ENCODE measurements around the gene NOP16.
A peak's percentile ranks its signal among the peaks of the same experiment; 100 is the strongest.
"Not testable (repeated sequence)": the region's sequence is repeated elsewhere in the genome, so short reads cannot be mapped to it uniquely, and the experiment has no call there.

NOP16 gene

DNA sequence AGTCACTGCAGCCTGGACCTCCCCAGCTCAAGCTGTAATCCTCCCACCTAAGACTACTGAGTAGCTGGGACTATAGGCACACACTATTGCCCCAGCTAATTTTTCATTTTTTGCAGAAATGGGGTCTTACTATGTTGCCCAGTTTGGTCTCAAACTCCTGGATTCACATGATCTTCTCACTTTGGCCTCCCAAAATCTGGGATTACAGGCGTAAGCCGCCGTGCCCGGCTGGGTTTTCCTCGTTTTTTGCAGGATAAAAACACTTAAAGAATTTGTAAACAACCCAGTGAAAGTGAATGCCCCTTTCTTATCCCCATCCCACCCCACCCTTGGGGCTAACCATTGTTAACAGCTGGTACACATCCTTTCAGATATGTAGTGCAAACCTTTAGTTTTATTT is 20.2 kb upstream of the NOP16 start:
- DNase-seq = no peak

DNA sequence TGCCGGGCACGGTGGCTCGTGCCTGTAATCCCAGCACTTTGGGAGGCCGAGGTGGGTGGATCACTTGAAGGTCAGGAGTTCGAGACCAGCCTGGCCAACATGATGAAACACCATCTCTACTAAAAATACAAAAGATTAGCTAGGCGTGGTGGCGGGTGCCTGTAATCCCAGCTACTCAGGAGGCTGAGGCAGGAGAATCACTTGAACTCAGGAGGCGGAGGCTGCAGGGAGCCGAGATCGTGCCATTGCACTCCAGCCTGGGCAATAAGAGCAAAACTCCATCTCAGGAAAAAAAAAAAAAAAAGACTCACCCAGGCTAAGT is 19.8 kb upstream of the NOP16 start:
- DNase-seq = not testable (repeated sequence)

DNA sequence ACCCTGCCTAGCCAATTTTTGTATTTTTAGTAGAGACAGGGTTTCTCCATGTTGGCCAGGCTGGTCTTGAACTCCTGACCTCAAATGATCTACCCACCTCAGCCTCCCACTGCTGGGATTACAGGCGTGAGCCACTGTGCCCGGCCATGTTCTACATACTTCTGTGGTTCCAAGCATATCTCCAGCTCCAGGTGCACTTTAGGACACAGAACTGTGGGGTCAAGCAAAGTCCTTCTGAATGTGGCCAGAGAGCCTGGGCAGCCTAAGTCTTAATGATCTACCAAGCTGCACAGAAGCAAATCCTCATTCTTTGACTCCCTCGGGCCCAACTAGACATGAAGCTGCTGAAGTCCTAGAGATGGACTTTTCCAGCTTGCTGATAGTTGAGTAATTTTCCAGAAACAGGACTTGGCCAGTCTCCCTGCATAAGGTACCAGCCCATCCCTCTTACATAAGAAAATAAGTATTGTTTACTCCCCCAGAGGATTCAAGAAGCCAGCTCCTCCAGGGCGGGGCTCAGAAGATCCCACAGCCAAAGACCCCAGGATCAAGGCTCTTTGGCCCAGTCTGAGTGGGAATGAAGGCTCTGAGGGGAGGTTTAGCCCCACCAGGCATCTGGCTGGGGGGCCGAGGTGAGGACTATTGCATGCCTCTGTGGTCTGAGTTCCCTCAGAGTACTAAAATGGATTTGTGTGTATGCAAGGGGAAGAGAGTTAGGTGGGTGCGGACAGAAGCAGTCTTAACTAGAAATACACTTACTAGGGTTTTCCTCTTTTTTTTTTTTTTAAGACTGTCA is 19.3 kb upstream of the NOP16 start:
- DNase-seq = no peak

DNA sequence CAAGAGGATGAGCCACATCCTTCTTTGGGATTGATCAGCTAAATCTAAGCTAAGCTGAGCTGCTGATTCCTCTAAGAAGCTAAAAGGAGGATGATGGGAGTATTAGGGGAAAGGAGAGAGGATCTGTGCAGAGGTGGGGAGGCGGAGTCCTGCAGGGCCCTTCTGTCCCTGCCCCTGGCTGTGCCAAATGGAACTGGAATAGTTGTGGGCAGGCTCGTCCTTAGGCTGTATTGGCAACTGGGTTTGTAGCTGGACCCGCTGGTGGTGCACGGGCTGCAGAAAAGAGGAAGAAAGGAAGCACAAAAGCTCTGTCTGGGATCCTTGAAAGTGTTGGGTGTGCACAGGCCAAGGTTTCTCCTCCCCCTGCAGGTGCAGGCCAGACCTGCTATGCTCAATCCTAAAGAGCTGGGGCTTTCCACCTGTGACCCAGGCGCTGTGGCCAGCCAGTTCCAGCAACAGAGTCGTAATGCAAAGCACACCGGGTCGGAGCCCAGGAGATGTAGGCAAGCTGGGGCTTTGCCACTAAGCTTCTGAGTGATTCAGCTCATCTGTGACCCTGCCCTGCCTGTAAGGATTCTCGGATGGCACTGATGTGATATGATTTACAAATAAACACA is 18.1 kb upstream of the NOP16 start:
- DNase-seq = no peak

DNA sequence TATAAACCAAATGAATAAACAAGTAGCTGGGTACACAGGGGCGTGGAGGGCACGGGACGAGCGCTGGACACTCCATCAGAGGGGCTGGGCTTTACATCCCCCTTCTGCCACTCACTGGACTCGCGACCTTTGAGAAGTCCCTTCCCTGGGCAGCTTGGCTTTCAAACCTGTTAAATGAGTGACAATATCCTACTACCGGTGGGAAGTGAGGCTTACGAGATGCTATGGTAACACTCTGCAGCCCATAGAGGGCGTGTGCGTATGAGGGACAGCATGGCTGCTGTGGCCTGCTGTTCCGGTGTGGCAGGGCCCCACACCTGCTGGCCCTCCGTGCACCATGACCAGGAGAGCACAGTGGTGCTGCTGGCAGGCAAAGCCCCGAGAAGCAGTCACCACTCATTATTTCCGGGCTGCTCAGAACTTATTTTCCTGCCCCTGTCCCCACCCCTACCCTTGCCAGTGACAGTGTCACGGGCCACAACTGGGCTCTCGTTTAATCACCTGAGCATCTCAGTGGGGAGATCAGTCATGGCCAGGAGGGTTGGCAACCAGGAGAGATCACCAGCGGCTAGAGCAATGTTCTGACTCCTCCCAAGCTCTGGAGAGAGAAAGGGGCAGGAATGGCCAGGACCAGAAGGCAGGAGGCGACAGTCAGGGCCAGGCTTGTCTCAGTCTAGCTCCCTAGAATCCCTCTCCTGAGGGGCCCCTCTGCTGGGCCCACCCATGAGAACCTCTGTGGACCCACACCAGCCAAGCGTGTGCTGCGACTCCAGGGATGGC is 17.4 kb upstream of the NOP16 start:
- no peak for DNase-seq

DNA sequence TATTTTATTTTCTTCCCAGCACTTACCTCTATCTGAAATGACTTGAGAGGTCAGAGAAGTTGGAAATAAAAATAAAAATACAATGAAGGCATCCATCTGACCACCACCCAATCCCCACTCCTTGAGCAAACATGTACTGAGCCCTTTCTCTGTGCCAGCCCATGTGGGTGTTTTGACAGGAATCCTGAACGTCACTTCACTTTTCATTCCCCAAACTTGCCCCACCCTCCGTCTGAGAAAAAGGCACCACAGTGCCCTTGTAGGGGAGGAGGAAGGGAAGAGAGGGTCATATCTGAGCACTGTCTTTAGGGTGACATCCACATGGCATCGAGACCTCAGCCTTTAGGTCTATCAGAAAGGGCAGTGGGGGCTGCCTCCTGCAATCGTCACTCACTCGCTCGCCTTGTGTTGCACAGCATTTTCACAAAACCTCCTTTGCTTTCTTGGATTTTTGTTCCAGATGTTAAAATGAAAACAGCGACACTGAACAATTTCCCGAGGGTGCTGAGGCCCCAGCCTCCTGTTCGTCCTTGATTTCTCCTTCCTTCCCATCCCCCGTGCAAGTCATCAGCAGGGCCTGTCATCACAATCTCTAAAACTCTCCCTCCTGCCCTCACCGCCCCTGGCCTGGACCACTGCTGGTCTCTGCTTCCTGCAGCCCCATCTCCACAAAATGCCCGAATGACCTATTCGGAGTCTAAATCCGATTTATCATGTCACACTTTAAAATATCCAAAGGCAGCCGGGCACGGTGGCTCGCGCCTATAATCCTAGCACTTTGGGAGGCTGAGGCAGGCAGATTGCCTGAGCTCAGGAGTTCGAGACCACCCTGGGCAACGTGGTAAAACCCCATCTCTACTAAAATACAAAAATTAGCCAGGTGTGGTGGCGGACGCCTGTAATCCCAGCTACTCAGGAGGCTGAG is 13.1 kb upstream of the NOP16 start:
- no peak for DNase-seq

DNA sequence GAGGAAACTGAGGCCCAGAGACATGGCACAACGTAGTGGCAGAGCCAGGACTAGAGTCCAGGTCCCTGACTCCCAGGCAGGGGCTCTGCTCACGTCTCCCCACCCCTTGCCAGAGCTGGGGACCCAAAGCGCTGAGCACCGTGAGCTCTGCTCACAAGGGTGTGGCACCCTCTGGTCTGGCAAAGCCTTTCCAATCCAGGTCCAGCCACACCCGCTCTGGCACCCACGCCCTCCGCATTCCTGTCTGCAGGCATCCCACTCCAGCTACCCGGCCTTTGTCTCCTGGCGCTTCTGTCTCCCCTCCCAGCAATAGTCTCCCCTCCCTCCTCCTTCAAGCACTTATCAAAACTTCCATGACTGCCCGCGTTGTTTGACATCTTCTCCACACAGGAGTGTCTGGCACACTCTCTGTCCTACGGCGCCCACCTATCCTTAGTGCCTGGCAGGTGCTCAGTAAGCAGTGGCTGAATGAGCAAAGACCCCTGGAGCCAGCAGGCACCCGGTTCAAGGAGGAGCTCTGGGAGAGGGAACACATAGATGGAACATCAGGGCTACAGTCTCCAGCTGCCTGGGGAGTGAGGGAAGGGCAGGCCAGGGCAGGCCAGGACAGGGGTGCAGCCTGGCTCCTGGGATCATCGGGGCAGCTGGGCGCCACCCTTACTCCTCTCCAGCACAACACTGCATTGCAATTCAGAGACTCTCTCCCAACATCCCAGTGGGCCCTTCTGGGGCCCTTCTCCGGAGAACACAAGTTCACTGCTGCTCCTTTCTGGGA is 12.2 kb upstream of the NOP16 start:
- DNase-seq = no peak

DNA sequence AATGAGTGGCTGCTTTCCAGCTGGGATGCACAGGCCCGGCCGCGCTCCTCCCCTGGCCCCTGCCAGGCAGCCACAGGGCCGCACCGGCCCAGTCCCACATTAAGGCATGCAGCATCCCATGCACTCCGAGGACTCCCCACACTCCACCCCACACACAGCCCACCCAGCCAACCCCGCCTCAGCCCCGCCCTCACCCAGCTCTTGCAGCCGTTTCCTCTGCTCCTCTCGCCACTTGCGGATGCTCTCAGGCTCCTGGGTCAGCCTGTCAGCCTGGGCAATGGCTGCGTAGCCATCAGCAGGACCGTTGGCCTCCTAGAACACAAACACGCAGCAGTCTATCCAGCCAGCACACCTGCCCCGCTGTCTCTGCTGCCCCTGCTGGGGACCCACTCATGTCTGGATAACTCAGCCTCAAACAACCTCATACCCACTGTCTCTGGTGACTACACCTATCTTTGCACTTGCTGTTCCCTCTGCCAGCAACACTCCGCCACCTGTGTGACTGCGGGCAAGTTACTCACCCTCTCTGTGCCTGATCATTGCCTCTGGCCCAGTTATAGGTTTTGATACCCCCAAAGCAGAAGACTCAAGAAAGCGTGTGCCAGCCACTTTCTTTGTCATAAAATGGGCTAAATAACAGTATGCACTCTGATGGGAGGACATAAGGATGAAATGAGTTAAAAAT is 9.5 kb upstream of the NOP16 start:
- no peak for DNase-seq

DNA sequence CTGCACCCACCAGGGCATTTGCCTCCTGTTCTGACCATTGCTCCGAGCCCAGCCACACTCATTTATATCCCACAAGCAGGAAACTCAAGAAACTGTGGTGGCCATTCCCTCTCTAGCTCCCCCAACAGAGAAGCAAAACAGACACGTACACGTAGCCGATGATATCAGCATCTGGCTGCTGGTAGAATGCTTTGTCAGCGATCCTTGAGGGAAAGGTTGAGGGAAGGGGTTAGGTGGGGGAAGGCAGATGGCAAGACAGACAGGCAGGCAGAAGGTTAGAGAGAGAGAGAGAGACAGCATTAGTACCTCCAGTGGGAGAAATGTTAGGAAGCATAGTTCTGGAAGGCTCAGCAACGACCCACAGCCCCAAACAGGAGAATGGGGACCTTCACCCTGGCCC is 7.9 kb upstream of the NOP16 start:
- no peak for DNase-seq

DNA sequence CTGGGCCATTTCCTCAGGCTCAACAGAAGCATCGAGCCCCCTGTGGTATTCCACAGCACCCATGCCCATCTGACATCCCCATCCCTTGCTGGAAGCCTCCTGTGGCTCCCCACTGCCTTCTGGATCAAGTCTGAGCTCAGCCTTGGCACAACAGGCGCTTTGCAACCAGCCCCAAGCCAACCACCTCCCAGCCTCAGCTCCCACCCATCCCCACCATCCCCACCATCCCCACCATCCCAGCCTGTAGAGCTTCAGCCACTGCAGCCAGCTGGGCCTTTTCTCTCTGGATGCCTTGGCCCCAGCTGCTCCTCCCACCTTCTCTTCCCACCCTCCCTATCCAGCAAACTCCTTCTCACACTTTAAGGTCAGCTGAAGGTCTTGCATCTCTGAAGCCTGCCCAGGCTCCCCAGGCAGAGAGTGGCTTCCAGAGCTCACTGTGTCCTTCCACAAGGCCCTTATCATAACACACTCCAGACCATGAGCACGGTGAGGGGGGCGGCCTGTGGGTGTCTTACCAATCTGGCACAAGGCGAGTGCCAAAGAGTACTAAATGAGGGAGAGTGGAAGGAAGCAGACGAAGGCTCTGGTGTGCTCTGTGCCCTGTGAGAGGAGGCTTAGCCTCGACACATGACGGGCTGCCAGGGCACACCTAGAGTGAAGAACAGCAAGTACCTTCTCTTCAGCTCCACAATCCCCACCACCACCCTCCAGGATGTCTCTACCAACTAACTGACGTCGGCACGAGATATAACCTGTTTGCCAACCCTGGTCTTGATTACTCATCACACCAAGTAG is 6.7 kb upstream of the NOP16 start:
- no peak for DNase-seq

DNA sequence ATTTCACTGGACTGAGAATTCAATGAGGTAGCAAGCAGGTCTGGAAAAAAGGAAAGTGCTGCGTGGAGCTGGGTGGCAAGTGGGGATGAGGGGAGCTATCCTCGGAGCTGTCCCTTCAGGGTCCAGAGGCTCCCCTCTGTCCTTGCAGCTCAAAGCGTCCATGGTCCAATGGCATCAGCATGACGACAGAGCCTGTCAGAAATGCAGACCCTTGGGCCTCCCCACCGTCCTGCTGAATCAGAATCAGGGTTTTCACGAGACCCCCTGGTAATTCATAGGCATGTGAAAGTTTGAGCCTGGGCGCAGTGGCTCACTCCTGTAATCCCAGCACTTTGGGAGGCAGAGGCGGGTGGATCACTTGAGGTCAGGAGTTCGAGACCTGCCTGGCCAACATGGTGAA is 5.7 kb upstream of the NOP16 start:
- DNase-seq = no peak

DNA sequence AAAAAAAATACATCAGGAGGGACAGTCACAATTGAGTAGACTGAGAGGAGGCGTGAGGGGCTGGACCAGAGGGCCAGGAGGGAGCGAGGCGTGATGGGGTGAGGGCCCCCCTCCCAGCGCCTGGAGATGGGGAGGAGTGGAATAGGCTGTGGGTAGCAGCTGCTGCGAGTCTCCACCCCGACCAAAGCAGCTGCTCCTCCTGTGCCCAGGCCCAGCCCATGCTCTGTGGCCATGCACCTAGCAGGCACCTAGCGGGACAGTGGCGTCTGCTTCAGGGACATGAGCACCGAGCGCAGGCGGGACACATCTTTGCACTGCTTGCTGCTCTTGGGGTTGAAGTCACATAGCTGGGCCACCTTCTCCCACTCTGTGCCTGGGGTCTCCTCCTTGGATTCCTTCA is 4.1 kb upstream of the NOP16 start:
- DNase-seq = no peak

DNA sequence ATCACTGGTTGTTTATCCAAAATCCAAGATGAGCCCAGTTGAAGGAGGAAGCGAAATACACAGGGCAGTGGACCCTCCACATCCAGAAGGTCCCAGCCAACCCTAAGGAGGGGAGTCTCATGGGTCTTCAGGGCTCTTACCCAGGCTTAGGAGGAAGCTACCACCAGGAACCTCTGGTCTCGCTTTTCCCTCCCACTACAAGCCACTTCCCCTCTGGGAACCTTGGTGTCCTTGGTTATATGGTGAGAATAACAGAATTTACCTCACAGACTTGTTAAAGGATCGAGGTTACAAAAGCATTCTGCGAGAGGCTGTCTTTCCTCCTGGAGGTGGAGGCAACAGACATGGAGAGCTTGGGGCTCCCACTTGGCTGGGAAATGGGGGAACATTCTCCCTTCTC is 3.6 kb upstream of the NOP16 start:
- no peak for DNase-seq

DNA sequence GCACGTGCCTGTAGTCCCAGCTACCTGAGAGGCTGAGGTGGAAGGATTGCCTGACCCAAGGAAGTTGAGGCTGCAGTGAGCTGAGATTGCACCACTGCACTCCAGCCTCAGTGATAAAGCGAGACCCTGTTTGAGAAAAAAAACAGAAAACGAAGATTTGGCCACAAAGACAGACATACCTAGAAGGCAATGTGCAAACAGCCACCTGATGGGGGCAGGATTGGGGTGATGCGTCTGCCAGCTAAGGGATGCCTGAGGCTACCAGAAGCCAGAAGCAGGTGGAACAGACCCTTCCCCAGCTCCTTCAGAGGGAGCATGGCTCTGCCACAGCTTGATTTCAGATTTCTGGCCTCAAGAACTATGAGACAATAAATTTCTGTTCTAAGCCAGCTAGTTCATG is 3.1 kb upstream of the NOP16 start:
- DNase-seq = no peak

DNA sequence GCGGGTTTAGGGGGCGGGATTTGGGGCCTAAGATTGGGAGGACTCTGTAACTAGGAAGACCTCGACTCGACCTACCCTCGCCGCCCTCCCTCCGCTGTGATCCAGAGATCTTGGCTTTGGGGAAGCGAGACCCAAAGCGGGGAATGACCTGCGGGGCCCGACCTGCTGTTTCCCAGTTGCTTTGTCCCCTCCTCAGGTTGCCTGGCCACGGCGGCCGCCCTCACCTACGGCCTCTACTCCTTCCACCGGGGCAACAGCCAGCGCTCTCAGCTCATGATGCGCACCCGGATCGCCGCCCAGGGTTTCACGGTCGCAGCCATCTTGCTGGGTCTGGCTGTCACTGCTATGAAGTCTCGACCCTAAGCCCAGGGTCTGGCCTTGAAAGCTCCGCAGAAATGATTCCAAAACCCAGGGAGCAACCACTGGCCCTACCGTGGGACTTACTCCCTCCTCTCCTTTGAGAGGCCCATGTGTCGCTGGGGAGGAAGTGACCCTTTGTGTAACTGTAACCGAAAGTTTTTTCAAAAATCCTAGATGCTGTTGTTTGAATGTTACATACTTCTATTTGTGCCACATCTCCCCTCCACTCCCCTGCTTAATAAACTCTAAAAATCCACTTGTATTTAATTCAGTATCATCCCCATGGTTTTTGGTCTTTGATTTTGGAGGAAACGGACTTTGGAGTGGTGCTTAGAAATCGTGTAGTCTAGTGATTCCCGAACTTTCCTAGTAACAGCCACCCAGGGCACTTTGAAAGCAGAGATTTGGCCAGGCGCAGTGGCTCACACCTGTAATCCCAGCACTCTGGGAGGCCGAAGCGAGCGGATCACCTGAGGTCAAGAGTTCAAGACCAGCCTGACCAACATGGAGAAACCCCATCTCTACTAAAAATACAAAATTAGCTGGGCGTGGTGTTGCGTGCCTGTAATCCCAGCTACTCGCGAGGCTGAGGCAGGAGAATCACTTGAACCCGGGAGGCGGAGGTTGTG is 1.0 kb upstream of the NOP16 start:
- no peak for DNase-seq

DNA sequence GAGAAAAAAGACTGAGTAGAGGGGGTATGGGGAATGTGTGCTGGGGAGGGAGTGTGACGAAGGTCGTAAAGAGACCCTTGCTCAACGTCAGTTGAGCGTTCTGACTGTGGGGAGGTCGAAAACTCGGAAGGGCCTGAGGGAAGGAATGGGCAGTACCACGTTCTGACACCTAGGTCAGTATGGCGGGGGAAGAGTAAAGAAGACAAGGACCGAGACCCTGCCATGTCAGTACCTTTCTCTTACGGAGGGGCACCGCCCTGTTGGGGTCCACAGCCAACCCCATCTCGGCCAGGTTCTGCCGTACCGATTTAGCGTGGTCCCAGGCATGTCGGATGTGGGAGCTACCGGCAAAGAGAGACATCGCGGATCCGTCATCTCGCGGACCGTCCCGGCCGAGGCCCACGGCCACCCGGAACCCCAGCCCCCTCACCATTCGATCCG is 375 bp downstream of the NOP16 start:
- peak in 1 of 2 experiments; percentile 44 for DNase-seq

DNA sequence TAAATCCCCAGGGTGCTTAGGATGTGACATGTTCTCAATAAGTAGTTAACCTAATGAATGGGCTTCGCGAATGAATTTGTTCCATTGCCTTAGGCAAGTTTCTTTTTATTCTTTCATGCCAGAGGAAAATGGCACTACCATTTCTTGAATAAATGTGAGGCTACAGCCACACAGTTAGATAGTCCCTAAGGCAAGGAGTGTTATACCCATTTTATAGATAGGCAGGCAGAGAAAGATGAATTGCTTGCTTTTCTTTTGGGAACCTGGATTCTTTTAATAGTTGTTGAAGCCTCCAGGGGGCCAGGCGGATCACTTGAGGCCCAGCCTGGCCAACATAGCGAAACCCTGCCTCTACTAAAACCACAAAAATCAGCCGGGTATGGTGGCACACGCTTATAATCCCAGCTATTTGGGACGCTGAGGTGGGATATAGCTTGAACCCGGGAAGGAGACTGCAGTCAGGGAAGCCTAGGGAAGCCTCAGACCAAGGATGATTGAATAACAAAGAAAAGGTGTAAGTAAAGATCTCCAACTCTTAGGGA is 943 bp downstream of the NOP16 start:
- DNase-seq = no peak

DNA sequence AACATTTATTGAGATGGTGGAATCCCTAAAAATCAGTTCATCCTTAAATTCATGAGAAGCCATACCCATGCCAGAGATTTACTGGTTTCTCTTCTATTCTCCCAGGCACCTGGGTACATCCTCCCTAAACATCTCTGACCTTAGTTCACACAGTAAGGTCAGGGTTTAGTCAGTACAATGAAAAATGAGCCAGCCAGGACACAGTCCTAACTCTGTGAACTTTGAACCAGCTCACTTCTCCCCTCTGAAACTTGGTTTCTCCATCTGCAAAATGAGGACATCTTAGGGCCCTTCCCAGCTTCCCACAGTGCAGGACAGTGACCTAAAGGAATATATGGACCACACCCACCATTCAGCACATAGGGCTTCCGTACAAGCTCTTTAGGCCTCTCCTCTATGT is 1.9 kb downstream of the NOP16 start:
- no peak for DNase-seq

DNA sequence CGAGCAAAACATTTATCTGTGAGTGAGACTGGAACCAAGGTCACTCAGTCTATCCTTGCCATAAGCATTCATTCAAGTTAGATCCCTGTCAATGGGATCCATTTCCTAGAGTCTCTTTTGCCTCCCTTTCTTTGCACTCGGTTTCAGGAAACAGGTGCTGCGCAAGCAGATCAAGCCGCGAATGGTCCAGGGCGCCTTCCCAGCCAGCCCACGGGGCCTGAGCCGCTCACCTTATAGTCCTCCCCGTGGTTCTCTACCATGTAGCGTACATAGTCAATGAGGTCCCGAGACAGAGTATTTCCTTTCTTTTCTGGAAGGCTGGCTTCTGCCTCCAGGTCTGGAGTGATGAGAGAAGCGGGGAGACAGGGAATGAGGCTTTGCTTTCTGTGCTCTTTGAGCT is 3.4 kb downstream of the NOP16 start:
- DNase-seq = no peak
